Stimulated activated CD4-positive, alpha-beta T cell treated with anti-CD3 and anti-CD28 coated beads, Interleukin-4, amount 100 ng/mL, for 48 hours (primary cell): ENCODE data around the gene ARL5C.

Experiments
- DNase-seq, 2 donors: peaks; one replicate each; pipeline ENCODE4 v3.0.0-alpha.2; 2020; ENCODE audit warnings: low read depth in 2 of 2

ARL5C gene

GRCh38 chr17:39107973-39108372, 58.0 kb downstream of the ARL5C start:
- no peak for DNase-seq

GRCh38 chr17:39107155-39107554, 58.8 kb downstream of the ARL5C start:
- DNase-seq: no peak
